GM12891 (cell line): ENCODE data around the gene GCNA.
"Not testable (repeated sequence)": the region's sequence is repeated elsewhere in the genome, so short reads cannot be mapped to it uniquely, and the experiment has no call there.

Experiments
- DNase-seq: peaks from one replicate; pipeline ENCODE4 v3.0.0; 2011; ENCODE audit warnings: low spot score; ENCODE audit not compliant: insufficient read length
- FAIRE-seq: peaks from 2 replicates; lab custom pipeline; 2011; peaks lifted over from hg19 to GRCh38; lab: Jason Lieb, UNC
- PAX5 ChIP-seq: IDR thresholded peaks from 2 replicates; pipeline ENCODE4 v1.6.1; 2011; ENCODE audit warnings: low read length, moderate library complexity, mild to moderate bottlenecking; ENCODE audit not compliant: insufficient read depth, severe bottlenecking
- POLR2A ChIP-seq: IDR thresholded peaks from 2 replicates; pipeline ENCODE4 v1.6.1; 2011; ENCODE audit warnings: low read depth, low read length, control low read depth
- POLR2AphosphoS5 ChIP-seq: IDR thresholded peaks from 2 replicates; pipeline ENCODE4 v1.6.1; 2011; ENCODE audit warnings: low read depth, low read length, control low read depth
- POU2F2 ChIP-seq: IDR thresholded peaks from 2 replicates; pipeline ENCODE4 v1.6.1; 2011; ENCODE audit warnings: low read depth, mild to moderate bottlenecking, control low read depth, low read length, moderate library complexity
- SPI1 ChIP-seq: IDR thresholded peaks from 2 replicates; pipeline ENCODE4 v1.6.1; 2011; ENCODE audit warnings: low read depth, low read length, control low read depth
- TAF1 ChIP-seq: IDR thresholded peaks from 2 replicates; pipeline ENCODE4 v1.6.1; 2011; ENCODE audit warnings: low read depth, low read length, control low read depth

GCNA gene

GRCh38 chrX:71556036-71556435 lies 22.2 kb upstream of the GCNA start:
- FAIRE-seq (no peak), DNase-seq (no peak)
- TF ChIP-seq POU2F2 = no peak
- no peak for TF ChIP-seq TAF1
- no peak for TF ChIP-seq POLR2AphosphoS5
- no peak for TF ChIP-seq POLR2A
- no peak for TF ChIP-seq SPI1
- no peak for TF ChIP-seq PAX5

DNA sequence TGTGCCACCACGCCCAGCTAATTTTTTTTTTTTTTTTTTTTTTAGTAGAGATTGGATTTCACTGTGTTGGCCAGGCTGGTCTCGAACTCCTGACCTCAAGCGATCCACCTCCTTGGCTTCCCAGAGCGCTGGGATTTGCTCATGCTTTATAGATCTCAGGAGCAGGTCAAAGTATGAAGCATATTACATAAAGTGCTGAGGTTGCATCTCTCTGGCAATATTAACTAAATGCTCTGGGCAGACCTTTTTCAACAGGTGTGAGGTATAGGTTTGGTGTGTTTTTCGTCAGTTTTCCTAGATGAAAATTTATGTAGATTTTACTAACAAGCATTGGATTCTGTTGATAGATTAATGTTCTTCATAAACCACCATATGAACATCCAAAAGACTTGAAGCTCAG lies 19.3 kb upstream of the GCNA start:
- FAIRE-seq (no peak), DNase-seq (no peak)
- no peak for TF ChIP-seq SPI1
- no peak for TF ChIP-seq POLR2A
- no peak for TF ChIP-seq POU2F2
- no peak for TF ChIP-seq TAF1
- TF ChIP-seq PAX5 = no peak
- no peak for TF ChIP-seq POLR2AphosphoS5

- DNase-seq, FAIRE-seq: not testable (repeated sequence)
Observed at GRCh38 chrX:71559773-71560172, 18.5 kb upstream of the GCNA start.

GRCh38 chrX:71563921-71564320 lies 14.3 kb upstream of the GCNA start:
- TF ChIP-seq POLR2A = no peak
- no peak for TF ChIP-seq SPI1
- TF ChIP-seq POLR2AphosphoS5 = no peak
- no peak for TF ChIP-seq POU2F2
- no peak for TF ChIP-seq TAF1
- TF ChIP-seq PAX5 = no peak
- no peak for DNase-seq
- FAIRE-seq = no peak

GRCh38 chrX:71565474-71566041 lies 12.7 kb upstream of the GCNA start:
- DNase-seq = no peak
- FAIRE-seq = no peak
- TF ChIP-seq POLR2A = no peak
- TF ChIP-seq POU2F2 = no peak
- TF ChIP-seq PAX5 = no peak
- TF ChIP-seq POLR2AphosphoS5 = no peak
- TF ChIP-seq TAF1 = no peak
- TF ChIP-seq SPI1 = no peak

DNA sequence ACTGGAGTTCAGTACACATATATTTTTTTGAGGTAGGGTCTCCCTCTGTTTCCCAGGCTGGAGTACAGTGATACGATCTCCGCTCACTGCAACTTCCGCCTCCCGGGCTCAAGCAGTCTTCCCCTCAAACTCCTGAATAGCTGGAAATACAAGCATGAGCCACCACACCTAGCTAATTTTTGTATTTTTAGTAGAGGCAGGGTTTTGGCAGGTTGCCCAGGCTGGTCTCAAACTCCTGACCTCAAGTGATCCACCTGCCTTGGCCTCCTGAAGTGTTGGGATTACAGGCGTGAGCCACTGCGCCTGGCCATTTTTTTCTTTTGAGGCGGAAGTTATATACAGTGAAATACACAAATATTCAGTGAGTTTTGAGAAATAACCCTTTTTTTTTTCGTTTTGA lies 6.8 kb upstream of the GCNA start:
- not testable (repeated sequence) for DNase-seq, FAIRE-seq

DNA sequence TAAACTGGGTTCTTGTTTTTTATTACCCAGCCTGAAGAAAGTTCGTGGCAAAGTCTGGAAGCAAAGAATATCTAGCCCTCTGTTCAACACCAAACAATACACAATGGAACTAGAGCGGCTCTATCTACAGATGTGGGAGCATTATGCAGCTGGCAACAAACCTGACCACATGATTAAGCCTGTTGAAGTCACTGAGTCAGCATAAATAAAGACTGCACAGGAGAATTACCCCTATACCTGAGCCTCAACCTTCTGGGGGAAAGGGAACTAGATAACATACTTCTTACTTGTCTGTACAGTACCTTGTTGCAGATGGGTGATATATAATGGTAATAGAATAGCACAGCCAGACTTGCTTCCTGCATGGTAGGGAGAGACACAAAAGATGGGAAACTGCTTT lies 4.6 kb upstream of the GCNA start:
- FAIRE-seq (no peak), DNase-seq (no peak)

DNA sequence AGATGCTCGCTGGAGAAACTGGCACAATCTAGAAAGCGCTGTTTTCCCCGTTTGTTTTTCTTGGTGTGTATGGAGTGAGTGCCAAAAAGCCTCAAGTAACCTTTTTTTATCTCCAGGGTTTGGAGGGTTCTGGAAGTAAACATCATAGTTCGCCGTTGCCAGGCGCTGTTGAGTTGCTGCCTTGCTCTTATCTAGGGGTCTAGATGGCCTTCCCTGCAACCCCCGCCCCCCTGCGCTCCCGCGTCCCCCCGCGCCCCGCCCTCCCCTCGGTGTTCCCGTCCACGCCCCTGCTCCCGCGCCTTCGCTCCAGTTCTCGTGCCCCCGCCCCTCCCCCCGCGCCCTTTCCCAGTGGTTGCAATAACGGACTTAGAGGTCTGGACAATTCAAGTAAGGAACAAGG lies 555 bp upstream of the GCNA start:
- DNase-seq = no peak
- FAIRE-seq = no peak
- TF ChIP-seq POU2F2 (no peak), TAF1 (no peak), POLR2A (no peak)

More for the DNA sequence above, 4.6 kb upstream of the GCNA start:
- TF ChIP-seq POLR2A (no peak), TAF1 (no peak)

GRCh38 chrX:71579136-71579989 lies 1.1 kb downstream of the GCNA start:
- DNase-seq (no peak), FAIRE-seq (no peak)
- TF ChIP-seq SPI1 (no peak), POU2F2 (no peak), POLR2AphosphoS5 (no peak), PAX5 (no peak), TAF1 (no peak), POLR2A (no peak)

GRCh38 chrX:71579990-71580380 lies 1.7 kb downstream of the GCNA start:
- no peak for FAIRE-seq
- TF ChIP-seq PAX5 (no peak), POU2F2 (no peak), SPI1 (no peak), POLR2AphosphoS5 (no peak), TAF1 (no peak), POLR2A (no peak)
- no peak for DNase-seq
